HG03378 (cell line): Measurements from ENCODE around the gene TBX2.

Experiments
- ATAC-seq: cut with Tn5 transposase; IDR thresholded peaks from one replicate; pipeline ENCODE4 v1.9.1; 2021; ENCODE audit warnings: mild to moderate bottlenecking, moderate library complexity; ENCODE audit not compliant: unreplicated experiment

Gene TBX2

DNA sequence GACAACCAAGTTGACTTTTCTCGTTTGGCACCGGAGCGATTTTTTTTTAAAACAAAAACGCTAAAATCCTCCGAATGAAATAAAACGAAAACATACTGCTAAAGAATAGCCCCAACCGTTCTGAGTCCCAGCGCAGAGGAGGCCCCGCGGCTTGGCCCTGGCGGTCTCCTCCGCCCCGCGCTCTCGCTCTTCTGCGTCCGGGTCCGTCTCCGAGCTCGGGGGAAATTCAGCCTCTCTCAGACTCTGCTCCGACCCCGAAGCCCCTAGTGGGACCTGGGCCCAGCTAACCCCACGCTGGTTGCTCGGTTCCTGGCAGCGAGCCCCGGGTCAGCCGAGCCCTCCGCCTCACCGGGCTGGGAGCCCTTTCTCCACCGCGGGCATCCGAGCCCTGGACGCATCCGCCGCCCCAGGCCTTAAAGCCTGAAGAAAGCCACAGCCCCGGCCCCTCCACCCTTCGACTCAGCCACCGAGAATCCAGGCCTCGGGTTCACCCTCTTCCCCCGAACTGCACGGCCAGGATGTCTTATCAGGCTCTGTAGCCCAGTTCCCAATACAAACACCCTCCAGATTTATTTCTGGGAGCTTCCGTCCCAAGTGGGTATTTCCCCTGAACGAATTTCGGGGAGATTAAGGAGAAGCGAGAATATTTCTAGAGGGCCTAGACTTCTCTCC, 1.2 kb downstream of the TBX2 start:
- ATAC-seq = no peak

- ATAC-seq = no peak
These were observed 1.9 kb downstream of the TBX2 start for GRCh38 chr17:61401389-61402072.

DNA sequence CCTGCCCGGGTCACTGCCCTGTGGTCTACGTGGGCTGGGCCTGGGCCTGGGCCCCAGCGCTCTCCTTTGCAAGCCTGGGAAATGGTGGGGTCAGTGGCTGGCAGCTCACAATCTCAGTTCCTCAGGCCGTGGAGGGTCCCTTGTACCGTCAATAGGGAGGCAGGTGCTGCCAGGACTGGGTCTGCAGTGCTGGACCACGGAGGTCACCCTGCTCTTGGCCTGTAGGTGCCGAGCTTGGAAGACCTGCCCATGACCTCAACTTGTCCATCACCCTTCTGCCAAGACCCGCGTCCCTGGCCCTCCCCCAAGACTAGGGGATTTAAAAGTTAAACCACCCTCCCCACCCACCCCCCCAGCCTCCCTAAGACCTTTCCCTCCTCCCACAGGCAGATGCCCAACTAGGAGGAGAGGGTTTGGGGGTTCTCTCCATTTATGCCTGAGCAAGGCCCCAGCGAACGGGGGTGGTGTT, 2.5 kb downstream of the TBX2 start:
- no peak for ATAC-seq

DNA sequence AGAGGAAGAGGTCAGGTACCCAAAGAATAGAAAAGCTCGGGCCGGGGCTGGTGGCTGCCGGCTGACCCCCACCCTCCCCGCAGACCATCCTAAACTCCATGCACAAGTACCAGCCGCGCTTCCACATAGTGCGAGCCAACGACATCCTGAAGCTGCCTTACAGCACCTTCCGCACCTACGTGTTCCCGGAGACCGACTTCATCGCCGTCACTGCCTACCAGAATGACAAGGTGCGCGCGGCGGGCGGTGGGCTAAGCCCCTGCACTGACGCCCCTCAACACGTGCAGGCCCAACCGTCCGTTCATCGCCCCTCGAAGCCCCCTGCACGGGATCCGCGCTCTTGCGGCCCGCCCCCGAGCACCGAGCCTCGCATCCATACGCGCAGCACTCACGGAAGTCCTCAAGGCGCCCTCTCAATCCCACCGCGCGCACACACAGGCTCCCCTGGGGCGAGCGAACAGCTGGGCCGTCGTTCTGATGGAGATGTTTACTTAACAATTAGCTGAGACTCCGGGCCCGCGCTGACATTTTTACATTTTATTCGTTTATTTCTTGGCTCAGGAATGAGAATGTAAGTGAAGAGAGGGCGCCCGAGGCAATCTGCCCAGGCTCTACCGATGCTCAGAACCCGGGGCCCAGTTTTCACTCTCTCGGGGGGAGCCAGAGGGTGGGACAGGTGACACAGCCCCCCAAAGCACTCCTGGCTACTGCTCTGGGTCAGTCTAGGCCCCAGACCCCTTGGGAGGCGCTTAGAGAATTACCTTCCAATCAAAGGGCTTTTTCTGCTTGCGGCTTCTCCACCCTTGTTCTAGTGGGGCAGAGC, 3.5 kb downstream of the TBX2 start:
- ATAC-seq = no peak

- no peak for ATAC-seq
These were observed 4.4 kb downstream of the TBX2 start for GRCh38 chr17:61403801-61404662.

DNA sequence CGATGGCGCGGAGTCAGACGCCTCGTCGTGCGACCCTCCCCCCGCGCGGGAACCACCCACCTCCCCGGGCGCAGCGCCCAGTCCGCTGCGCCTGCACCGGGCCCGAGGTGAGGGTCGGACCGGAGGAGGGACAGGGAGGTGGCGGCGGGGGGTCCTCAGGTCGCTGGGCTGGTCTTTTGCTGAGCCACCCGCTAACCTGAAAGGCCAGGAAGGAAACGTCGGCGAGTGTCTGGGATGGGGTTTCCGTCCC, 4.9 kb downstream of the TBX2 start:
- ATAC-seq = no peak

- ATAC-seq = no peak
These were observed 5.5 kb downstream of the TBX2 start for GRCh38 chr17:61404913-61405685.

DNA sequence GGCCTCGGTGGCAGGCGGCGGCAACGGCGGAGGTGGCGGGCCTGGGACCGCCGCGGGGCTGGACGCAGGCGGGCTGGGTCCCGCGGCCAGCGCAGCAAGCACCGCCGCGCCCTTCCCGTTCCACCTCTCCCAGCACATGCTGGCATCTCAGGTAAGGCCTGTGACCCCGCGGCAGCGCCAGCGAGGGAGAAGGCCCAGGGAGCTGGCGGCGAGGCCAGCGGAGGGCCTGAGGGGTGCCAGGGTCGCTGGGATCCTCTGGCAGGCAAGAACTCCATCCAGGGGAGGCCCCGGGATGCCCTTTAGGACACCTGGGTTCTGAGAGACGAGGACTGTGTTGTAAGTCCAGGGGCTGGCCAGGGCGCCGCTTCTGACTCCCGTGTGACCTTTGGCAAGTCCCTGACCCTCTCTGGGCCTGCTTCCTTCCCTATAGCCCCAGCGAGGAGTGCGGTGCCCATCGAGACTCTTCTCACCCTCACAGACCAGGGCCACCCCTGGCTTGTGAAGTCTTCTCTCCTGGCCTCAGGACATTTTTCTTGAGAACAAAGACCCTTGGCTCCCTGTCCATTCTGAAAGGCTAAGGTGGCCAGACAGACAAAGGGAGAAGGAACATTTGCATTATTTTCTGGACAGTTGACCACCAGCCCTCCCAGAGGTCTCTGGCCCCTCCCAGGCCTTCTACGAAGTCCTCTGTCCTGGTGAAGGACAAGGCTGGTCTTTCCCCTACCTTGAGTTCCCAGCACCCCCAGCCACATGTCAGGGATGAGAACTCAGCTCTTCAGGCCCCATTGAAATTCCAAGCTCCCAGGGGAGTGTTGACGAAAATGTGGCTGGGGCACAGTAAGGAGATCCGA, 6.3 kb downstream of the TBX2 start:
- ATAC-seq = no peak

GRCh38 chr17:61406537-61406845, 6.8 kb downstream of the TBX2 start:
- ATAC-seq = no peak

DNA sequence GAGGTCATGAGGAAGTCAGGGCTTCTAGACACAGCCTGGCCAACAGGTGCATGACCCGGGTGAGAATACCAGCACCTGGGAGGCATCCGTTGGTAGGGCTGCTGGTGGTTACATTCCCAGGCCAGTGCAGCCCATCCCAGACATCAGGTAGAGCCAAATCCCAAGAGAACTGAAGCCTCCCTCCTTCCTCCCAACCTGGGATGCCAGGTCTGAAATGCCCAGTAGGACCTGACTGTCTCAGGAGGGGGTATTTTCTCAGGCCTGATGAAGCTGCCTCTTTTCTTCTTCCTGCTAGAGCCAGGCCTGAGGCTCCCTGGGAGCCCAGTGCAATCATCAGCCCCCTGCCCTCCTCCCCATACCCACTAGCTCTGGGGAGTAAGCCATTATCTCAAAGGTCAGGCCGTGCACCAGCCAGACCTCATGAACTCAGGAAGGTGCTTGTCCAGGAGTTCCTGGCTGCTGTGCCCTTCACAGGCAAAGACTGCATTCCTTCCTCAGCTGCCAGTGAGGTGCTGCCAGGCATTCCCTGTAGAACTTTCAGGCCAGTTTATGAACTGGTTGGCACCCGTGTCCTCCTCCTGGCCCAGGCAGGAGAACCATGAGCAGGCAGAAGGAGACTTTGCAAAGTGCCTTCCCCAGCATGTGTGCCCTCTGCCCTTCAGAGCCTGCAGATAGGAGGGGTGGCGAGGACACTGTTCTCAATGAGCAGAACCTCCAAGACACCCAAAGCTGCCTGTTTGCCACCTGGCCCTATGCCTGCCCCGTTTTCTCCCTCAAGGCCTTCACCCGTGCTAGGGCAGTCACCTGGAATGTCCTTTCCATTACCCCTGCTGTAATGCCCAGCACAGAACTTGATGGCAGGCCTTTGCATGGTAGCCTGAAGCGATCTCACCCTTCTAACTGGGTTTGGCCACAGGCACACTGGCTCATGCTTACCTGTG, 7.6 kb downstream of the TBX2 start:
- no peak for ATAC-seq

DNA sequence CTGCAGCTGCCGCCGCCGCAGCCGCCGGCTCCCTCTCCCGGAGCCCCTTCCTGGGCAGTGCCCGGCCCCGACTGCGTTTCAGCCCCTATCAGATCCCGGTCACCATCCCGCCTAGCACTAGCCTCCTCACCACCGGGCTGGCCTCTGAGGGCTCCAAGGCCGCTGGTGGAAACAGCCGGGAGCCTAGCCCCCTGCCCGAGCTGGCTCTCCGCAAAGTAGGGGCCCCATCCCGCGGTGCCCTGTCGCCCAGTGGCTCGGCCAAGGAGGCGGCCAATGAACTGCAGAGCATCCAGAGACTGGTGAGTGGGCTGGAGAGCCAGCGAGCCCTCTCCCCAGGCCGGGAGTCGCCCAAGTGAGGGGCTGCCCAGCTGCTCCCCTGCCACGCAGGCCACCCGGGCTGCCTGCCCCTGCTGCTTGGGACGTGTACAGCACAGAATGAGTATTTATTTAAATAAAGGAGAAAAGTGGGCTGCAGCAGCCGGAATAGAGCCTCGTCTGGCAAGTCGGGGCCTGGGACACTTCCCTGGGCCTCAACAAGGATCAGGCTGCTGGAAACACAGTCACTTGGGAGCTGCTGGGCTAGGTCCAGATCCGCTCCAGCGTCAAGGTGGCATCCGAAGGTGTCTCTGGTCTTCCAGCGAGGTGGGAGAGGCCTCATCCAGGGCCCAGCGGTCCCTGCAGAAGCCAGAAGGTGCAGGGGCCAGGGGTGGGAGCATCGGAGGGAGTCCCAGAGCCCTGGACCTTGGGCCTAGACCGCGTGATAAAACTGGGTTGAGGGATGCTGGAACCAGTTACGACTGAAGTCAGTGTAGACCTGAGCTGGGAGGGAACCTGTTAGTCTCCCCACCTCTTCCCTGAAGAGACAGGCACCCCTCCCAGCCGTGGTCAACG, 8.8 kb downstream of the TBX2 start:
- ATAC-seq = no peak

GRCh38 chr17:61409301-61410112, 9.9 kb downstream of the TBX2 start:
- ATAC-seq = no peak

GRCh38 chr17:61410141-61411010, 10.7 kb downstream of the TBX2 start:
- ATAC-seq = no peak

DNA sequence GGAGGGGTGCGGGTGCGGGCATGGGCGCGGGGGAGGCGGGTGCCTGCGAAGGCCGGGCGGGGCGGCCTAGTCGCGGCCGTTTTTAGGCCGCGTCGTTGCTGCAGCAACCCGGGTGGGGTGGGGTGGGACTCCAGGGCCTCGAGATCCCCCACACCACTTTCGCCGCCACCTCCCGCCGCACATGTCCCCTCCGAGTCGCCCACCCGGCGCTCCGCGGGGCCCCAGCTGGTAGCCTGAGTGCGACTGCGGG, 11.3 kb downstream of the TBX2 start:
- no peak for ATAC-seq

DNA sequence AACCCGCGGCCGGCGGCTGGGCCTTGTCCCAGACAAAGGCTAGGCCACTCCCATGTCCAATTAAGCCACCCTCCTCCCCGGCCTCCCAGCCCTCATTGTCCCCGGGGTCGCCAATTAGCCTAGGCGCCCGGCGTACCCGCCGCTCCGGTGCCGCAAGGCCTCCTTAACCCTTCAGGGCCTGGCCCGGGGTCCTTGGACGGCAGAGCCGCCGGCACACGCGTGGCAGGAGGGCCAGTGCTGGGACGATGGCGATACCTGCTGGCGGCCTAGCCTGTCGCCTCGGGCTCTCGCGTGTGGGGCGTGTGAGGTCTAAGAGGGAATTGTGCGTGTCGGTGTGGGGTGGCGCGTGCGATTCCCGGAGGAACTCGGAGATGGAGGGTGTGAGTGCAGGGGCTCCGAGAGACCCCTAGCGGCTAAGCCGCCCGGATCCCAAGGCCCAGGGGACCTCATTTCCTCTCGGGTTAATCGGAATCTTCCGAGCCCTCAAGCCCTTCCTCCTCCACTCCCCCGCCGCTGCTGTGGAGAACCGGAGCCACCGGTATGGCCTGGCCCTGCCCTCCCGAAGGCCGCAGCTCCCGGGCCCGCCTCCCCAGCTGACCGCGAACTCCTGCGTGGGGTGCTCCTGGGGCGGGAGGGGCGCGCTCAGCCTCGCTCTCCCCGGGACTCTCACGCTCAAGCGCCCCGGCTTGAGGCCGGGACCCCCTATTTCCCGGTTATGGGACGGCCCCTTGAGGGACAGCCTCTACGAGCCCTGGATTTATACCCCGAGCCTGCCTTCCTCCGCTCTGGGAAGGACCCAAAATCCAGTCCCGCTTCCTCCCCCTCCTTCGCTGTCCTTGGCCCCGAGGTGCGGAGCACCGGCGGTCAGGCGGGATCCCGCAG, 11.9 kb downstream of the TBX2 start:
- ATAC-seq = no peak
